NB4 (cell line): ENCODE data around the gene RTN3.

Source experiments
- POLR2A ChIP-seq: IDR thresholded peaks from 2 replicates; pipeline ENCODE4 v1.6.1; 2011; ENCODE audit warnings: mild to moderate bottlenecking; ENCODE audit not compliant: insufficient read length; ENCODE audit errors: extremely low read depth
- TF ChIP-seq, protein P1 (sequence below): IDR thresholded peaks from one replicate; pipeline ENCODE4 v1.5.1; 2012; ENCODE audit warnings: low read depth, low read length

GRCh38 chr11:63719001-63719400, 37.7 kb downstream of the RTN3 start:
- TF ChIP-seq, protein P1, sequence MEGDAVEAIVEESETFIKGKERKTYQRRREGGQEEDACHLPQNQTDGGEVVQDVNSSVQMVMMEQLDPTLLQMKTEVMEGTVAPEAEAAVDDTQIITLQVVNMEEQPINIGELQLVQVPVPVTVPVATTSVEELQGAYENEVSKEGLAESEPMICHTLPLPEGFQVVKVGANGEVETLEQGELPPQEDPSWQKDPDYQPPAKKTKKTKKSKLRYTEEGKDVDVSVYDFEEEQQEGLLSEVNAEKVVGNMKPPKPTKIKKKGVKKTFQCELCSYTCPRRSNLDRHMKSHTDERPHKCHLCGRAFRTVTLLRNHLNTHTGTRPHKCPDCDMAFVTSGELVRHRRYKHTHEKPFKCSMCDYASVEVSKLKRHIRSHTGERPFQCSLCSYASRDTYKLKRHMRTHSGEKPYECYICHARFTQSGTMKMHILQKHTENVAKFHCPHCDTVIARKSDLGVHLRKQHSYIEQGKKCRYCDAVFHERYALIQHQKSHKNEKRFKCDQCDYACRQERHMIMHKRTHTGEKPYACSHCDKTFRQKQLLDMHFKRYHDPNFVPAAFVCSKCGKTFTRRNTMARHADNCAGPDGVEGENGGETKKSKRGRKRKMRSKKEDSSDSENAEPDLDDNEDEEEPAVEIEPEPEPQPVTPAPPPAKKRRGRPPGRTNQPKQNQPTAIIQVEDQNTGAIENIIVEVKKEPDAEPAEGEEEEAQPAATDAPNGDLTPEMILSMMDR: no peak
- TF ChIP-seq POLR2A: no peak
